Sigmoid colon (tissue), 4 donors: ENCODE data around the gene HOXC5.

Experiments used
- POLR2A ChIP-seq, 2 donors: fragments of 450-650 bp; IDR thresholded peaks; one replicate each; pipeline ENCODE4 v1.6.1; 2016; ENCODE audit warnings: antibody characterized with exemption in 2 of 2, mild to moderate bottlenecking in 2 of 2, moderate library complexity in 2 of 2
- POLR2AphosphoS5 ChIP-seq, 4 donors: sonication (generic); formaldehyde crosslinking; IDR thresholded peaks; one replicate each; pipeline ENCODE4 v1.6.1; 2017; ENCODE audit warnings: antibody characterized with exemption in 4 of 4

- no peak for TF ChIP-seq POLR2A (IDR thresholded peaks at IDR 0.05)
- no peak for TF ChIP-seq POLR2AphosphoS5 (IDR thresholded peaks at IDR 0.05)
Observed at GRCh38 chr12:53994264-53995001, 38.4 kb upstream of the HOXC5 start.
